Measurements from ENCODE around the gene TRIM36.

- TF ChIP-seq EZH2phosphoT487 (IDR thresholded peaks at IDR 0.05; ENCODE audit: low read depth) (no peak), CTCF (IDR thresholded peaks at IDR 0.05; ENCODE audit: low read depth, low read length) (no peak)
These were observed 89.6 kb downstream of the TRIM36 start for GRCh38 chr5:115079924-115080623.

Data from OCI-LY3 (cell line).